ENCODE data around the gene APBA1. TPM values are rescaled to one million over a fixed set of nuclear protein-coding genes. Genes with fewer than 3 reads are reported as not detected.
A peak's percentile ranks its signal among the peaks of the same experiment; 100 is the strongest.
"Not testable (repeated sequence)": the region's sequence is repeated elsewhere in the genome, so short reads cannot be mapped to it uniquely, and the experiment has no call there.

The APBA1 gene
- total RNA-seq, 2 donors from 2014 or later = 2.8 to 3.8 TPM

DNA sequence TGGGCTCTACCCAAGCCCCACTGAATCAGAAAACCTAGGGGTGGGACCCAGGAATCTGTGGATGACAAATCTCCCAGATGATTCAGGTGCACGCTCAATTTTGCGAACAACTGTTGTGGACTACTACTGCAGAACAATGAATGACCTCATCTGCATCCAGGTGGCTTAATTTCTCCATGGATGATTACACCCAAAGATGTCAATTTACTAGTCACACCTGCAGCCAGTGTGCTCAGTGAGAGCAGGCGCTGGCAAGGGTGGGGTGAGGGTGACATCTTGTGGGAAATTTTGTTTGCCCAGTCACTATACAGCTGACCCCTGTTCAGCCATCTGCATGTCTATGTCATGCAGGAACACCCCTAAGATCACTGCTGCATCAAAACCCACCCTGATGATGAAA is 229.0 kb downstream of the APBA1 start:
- Mint-ChIP-seq H3K27ac (no peak overlapping the region), H3K9me3 (no peaks in the 10 kb centered on the region), H3K27me3 (no peaks in the 10 kb centered on the region), H3K4me3 (no peak overlapping the region), H3K4me1 (peaks cover 5% of the 10 kb centered on the region), H3K36me3 (ENCODE audit: low read depth) (no peaks in the 10 kb centered on the region)
- no peak for ATAC-seq (replicated peaks)

GRCh38 chr9:69442486-69442885 is 229.7 kb downstream of the APBA1 start:
- ATAC-seq (replicated peaks) = no peak
- Mint-ChIP-seq H3K4me1 (peaks cover 5% of the 10 kb centered on the region), H3K9me3 (no peaks in the 10 kb centered on the region), H3K27ac (no peak overlapping the region), H3K36me3 (ENCODE audit: low read depth) (no peaks in the 10 kb centered on the region), H3K4me3 (no peak overlapping the region), H3K27me3 (no peaks in the 10 kb centered on the region)

- H3K27me3 Mint-ChIP-seq; H3K4me1 Mint-ChIP-seq; H3K36me3 Mint-ChIP-seq (ENCODE audit: low read depth); ATAC-seq (replicated peaks); H3K9me3 Mint-ChIP-seq; H3K27ac Mint-ChIP-seq: not testable (repeated sequence)
- peak overlapping the region; percentile 51 for H3K4me3 Mint-ChIP-seq
These were observed 231.8 kb downstream of the APBA1 start for GRCh38 chr9:69440254-69440955.

- not testable (repeated sequence) for H3K27ac Mint-ChIP-seq; H3K4me1 Mint-ChIP-seq; H3K27me3 Mint-ChIP-seq; ATAC-seq (replicated peaks); H3K9me3 Mint-ChIP-seq; H3K36me3 Mint-ChIP-seq (ENCODE audit: low read depth)
- H3K4me3 Mint-ChIP-seq = peak overlapping the region; percentile 51
These were observed 232.5 kb downstream of the APBA1 start for GRCh38 chr9:69439654-69440053.

- H3K27ac Mint-ChIP-seq = no peak overlapping the region
- H3K27me3 Mint-ChIP-seq = no peaks in the 10 kb centered on the region
- no peaks in the 10 kb centered on the region for H3K36me3 Mint-ChIP-seq (ENCODE audit: low read depth)
- no peaks in the 10 kb centered on the region for H3K4me1 Mint-ChIP-seq
- no peaks in the 10 kb centered on the region for H3K9me3 Mint-ChIP-seq
- H3K4me3 Mint-ChIP-seq = no peak overlapping the region
- ATAC-seq (replicated peaks) = no peak
These were observed 238.2 kb downstream of the APBA1 start for GRCh38 chr9:69433968-69434367.

GRCh38 chr9:69433392-69433791 is 238.8 kb downstream of the APBA1 start:
- no peaks in the 10 kb centered on the region for H3K36me3 Mint-ChIP-seq (ENCODE audit: low read depth)
- no peak overlapping the region for H3K4me3 Mint-ChIP-seq
- no peak for ATAC-seq (replicated peaks)
- H3K27me3 Mint-ChIP-seq = no peaks in the 10 kb centered on the region
- H3K9me3 Mint-ChIP-seq = no peaks in the 10 kb centered on the region
- H3K27ac Mint-ChIP-seq = no peak overlapping the region
- no peaks in the 10 kb centered on the region for H3K4me1 Mint-ChIP-seq

GRCh38 chr9:69432623-69433022 is 239.5 kb downstream of the APBA1 start:
- Mint-ChIP-seq H3K27ac (no peak overlapping the region), H3K9me3 (no peaks in the 10 kb centered on the region), H3K27me3 (no peaks in the 10 kb centered on the region), H3K4me1 (no peaks in the 10 kb centered on the region), H3K36me3 (ENCODE audit: low read depth) (no peaks in the 10 kb centered on the region), H3K4me3 (no peak overlapping the region)
- ATAC-seq (replicated peaks) = no peak

GRCh38 chr9:69431777-69432176 is 240.4 kb downstream of the APBA1 start:
- Mint-ChIP-seq H3K9me3 (no peaks in the 10 kb centered on the region), H3K4me1 (no peaks in the 10 kb centered on the region)
- ATAC-seq (replicated peaks) = peak; percentile 68

GRCh38 chr9:69431203-69431602 is 241.0 kb downstream of the APBA1 start:
- Mint-ChIP-seq H3K27ac (no peak overlapping the region), H3K36me3 (ENCODE audit: low read depth) (no peaks in the 10 kb centered on the region)

More at GRCh38 chr9:69431777-69432176, 240.4 kb downstream of the APBA1 start:
- Mint-ChIP-seq H3K36me3 (ENCODE audit: low read depth) (no peaks in the 10 kb centered on the region), H3K27me3 (no peaks in the 10 kb centered on the region), H3K4me3 (no peak overlapping the region), H3K27ac (no peak overlapping the region)

DNA sequence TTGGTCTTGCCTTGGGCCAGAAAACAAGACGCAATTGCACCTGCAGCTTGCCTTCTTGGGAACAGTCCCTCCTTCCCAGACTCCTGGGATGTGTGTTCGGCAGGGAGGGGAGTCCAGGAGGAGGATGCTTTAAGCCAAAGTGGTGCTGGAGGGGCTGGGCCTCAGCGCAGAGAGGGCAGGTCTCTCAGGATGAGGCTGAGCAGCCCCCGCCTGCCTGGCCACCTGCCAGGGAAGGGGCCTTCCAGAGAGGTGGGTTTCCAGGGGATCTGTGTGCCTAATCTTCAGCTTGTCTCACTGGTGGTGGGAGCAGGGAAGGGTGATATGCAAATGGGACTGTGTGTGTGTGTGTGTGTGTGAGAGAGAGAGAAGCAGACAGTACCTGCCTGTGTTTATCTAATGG is 242.0 kb downstream of the APBA1 start:
- Mint-ChIP-seq H3K27ac (no peak overlapping the region), H3K36me3 (ENCODE audit: low read depth) (no peaks in the 10 kb centered on the region), H3K27me3 (no peaks in the 10 kb centered on the region), H3K4me3 (no peak overlapping the region), H3K4me1 (no peaks in the 10 kb centered on the region), H3K9me3 (no peaks in the 10 kb centered on the region)
- ATAC-seq (replicated peaks) = no peak

More at GRCh38 chr9:69431203-69431602, 241.0 kb downstream of the APBA1 start:
- H3K27me3 Mint-ChIP-seq = no peaks in the 10 kb centered on the region
- no peaks in the 10 kb centered on the region for H3K9me3 Mint-ChIP-seq
- no peaks in the 10 kb centered on the region for H3K4me1 Mint-ChIP-seq
- no peak overlapping the region for H3K4me3 Mint-ChIP-seq
- no peak for ATAC-seq (replicated peaks)

GRCh38 chr9:69429281-69429680 is 242.9 kb downstream of the APBA1 start:
- ATAC-seq (replicated peaks) = no peak
- no peaks in the 10 kb centered on the region for H3K36me3 Mint-ChIP-seq (ENCODE audit: low read depth)
- H3K4me3 Mint-ChIP-seq = no peak overlapping the region
- no peaks in the 10 kb centered on the region for H3K4me1 Mint-ChIP-seq
- H3K27me3 Mint-ChIP-seq = no peaks in the 10 kb centered on the region
- H3K27ac Mint-ChIP-seq = no peak overlapping the region
- no peaks in the 10 kb centered on the region for H3K9me3 Mint-ChIP-seq

- ATAC-seq (replicated peaks) = no peak
- H3K9me3 Mint-ChIP-seq = no peaks in the 10 kb centered on the region
- H3K4me3 Mint-ChIP-seq = no peak overlapping the region
- H3K27me3 Mint-ChIP-seq = no peaks in the 10 kb centered on the region
- no peaks in the 10 kb centered on the region for H3K36me3 Mint-ChIP-seq (ENCODE audit: low read depth)
- H3K27ac Mint-ChIP-seq = no peak overlapping the region
- H3K4me1 Mint-ChIP-seq = no peaks in the 10 kb centered on the region
These were observed 244.0 kb downstream of the APBA1 start for GRCh38 chr9:69428017-69428785.

GRCh38 chr9:69427286-69427685 is 244.9 kb downstream of the APBA1 start:
- Mint-ChIP-seq H3K9me3 (no peaks in the 10 kb centered on the region), H3K27me3 (no peaks in the 10 kb centered on the region), H3K4me3 (no peak overlapping the region), H3K27ac (no peak overlapping the region), H3K4me1 (peaks cover 3% of the 10 kb centered on the region), H3K36me3 (ENCODE audit: low read depth) (no peaks in the 10 kb centered on the region)
- ATAC-seq (replicated peaks) = no peak

DNA sequence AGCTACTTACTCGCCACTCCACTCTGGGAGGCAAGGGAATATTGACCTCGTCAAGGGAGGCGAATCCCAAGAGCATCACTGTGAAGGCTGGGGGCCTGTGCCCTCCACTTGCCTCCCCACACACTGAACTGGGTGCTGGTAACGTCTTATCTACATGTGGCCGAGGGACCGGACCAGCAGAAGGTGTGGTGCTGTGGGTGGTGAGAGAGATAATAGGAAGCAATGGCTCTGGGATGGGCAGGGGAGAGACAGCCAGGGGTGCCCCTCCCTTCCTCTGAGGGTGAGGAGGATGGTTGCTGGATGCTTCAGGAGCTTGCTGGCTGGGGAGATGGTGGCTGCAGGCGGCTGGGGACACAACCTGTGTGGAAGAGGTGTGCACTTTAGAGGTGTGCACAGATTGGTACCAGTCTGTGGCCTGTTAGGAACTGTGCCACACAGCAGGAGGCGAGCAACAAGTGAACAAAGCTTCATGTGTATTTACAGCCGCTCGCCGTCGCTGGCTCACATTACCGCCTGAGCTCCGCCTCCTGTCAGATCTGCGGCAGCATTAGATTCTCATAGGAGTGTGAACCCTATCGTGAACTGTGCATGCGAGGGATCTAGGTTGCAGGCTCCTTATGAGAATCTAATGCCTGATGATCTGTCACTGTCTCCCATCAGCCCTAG is 246.9 kb downstream of the APBA1 start:
- no peak overlapping the region for H3K4me3 Mint-ChIP-seq
- H3K36me3 Mint-ChIP-seq (ENCODE audit: low read depth) = no peaks in the 10 kb centered on the region
- no peaks in the 10 kb centered on the region for H3K9me3 Mint-ChIP-seq
- H3K27me3 Mint-ChIP-seq = peaks cover 11% of the 10 kb centered on the region
- H3K4me1 Mint-ChIP-seq = peaks cover 6% of the 10 kb centered on the region
- H3K27ac Mint-ChIP-seq = no peak overlapping the region
- ATAC-seq (replicated peaks) = no peak
